NCI-H1436 treated with DMSO at 0.1 percent for 48 hours (cell line): ENCODE measurements around the gene CAMTA1.

ENCODE experiments used
- DNase-seq: peaks from one replicate; lab custom pipeline; 2025; lab: John Stamatoyannopoulos, UW

CAMTA1 gene

DNA sequence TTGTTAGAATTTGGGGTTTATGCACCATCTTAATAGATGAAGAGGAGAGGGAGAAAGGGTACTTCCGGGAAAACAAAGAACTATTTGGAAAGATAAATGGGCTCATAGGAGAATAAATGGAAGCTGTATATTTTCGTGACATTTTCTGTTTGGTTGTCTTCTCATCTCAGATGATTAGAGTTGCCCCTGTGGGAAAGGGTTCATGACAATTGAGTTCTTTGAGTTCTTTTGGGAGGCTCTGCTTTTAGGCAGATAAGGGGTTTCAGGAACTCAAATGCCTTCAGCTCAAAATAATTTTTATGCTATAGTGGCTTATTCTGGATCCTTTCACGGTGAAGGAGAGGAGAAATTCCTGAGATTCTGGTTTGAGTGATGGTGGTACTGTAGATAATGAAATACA is 63.6 kb downstream of the CAMTA1 start:
- DNase-seq: no peak

DNA sequence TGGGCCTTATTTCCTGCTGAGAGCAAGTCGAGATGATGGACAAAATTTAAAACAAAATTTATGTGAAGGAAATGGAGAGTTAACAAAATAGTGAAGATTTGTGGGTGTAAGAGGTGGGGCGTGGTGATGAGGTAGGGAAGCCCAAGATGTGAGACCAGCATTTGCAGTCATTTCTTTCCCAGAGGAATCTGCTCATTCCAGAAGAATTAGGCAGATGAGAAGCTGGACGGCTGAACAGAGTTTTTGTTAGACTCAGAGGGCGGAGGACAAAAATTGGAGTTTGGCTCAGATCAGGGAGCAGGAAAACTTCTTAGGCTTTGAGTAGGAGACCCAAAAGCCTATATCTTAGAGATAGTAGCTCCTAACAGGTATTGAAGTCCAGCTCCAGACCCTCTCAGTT is 65.3 kb downstream of the CAMTA1 start:
- DNase-seq: no peak

DNA sequence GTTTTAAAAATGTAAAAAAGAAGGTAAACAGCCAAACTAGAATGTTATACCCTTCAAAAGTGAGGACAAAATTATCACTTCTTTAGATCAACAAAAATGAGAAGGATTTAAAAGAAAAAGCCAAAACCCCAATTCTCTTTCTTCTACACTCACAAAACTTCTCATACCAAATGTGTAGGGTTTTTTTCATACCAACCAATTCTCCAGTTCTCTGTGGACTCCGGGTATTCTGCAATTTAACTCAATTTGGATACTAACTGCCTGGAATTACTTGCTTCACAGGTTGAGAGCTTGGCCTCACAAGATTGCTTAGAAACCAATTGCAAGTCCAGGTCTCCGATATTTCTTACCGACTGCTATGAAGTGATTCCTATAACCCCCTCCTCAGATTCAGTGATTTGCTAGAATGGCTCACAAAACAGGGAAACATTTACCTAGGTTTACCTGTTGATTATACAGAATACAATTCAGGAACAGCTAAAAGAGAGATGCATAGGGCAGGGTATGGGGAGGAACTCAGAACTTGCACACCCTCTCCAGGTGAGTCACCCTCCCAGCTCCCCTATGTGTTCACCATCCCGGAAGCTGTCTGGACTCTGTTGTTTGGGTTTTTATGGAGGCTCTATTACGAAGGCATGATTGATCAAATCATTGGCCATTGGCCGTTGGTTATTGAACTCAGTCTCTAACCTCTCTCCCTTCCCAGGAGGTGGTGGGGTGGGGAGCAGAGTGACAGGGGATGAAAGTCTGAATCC is 67.1 kb downstream of the CAMTA1 start:
- no peak for DNase-seq

DNA sequence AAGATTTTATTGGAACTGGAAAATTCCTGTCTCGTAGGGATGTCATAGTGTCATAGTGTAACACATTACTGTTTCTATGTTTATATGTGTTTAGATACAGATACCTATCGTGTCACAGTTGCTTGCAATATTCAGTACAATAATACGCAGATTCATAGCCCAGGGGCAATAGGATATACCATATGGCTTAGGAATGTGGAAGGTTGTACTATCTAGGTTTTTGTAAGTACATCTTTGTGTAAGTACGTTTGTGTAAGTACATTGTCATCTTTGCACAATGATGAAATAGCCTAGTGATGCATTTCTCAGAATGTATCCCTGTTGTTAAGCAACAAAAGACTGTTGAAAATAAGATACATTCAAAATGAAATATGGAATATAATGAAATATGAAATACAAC is 68.9 kb downstream of the CAMTA1 start:
- no peak for DNase-seq

DNA sequence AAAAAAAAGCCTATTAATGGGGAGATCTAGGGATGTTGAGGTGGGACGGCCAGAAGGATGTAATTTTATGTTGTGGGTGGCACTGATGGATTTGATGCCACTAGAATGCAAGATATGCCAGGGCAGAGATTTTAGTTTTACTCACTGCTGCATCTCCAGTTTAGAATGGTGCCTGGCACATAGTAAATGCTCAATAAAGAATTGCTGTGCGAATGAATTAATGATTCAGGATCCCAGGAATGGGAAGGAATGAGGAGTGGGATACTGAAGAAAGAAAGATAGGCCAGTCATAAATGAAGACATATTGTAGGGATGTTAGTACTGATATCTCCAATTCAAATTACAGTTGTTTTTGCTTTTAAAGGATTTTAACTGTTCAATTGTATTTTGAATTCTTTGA is 72.6 kb downstream of the CAMTA1 start:
- no peak for DNase-seq

DNA sequence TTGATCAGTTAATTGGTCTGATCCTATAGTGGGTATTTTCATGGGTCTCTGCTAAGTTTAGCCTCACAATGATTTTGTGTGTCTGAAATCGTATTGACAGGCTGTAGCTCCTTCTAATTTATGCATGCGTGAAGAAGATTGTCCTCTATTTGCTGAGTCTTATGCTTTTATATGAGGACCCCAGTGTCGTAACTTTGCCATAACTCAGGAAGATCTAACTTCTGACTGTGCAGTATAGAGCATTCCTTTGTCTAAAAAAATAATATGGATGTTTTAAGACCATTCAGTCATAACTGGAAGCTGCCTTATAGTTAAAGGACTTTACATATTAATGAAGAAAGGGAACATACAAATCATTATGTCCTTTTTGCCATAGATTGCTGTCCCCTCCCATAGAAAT is 73.3 kb downstream of the CAMTA1 start:
- DNase-seq: no peak

DNA sequence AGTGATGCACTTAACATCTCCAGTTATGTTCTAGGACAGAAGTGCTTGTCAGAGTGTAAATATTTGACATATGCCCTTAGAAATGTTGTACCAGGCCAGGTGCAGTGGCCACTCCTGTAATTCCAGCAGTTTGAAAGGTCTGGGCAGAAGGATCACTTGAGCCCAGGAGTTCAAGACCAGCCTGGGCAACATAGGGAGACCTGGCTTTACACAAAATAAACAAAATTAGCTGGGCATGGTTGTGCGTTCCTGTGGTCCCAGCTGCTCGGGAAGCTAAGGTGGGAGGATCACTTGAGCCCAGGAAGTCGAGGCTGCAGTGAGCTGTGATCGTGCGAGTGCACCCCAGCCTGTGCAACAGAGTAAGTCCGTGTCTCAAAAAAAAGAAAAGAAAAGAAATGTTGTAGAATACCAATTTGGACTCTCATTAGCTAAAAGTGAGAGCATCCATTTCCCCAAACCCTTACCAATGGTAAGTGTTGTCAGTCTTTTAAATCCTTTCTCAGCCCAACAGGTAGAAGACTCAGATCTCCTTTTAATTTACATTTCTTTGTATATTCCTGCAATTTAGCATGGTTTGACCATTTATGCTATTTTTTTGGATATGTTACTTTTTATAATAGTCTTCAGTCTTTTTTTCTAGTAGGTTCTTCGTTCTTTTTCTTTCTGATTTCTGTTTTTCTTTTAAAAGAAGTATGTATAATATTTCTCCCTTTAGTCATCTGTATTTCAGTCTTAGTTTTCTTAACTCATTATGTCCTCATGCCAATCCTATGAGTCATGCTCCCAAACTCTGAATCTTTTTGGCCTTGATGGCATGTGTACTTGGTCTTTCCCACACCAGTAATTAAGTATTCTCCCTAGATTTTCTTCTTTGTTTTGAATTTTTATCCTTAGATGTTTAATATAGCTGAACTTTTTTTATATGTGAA is 74.4 kb downstream of the CAMTA1 start:
- no peak for DNase-seq

DNA sequence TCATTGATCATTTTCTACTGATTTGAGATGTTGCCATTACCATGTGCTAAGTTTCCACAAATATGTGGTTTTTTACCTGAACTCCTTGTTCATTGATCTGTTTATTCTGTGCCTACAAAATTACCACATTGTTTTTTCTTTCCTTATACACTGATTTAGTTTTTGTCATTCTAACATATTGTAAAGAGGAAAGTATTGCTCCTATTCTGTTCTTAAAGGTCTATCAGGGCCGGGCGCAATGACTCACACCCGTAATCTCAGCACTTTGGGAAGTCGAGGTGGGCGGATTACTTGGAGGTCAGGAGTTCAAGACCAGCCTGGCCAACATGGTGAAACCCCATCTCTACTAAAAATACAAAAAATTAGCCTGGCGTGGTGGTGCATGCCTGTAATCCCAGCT is 75.1 kb downstream of the CAMTA1 start:
- no peak for DNase-seq

DNA sequence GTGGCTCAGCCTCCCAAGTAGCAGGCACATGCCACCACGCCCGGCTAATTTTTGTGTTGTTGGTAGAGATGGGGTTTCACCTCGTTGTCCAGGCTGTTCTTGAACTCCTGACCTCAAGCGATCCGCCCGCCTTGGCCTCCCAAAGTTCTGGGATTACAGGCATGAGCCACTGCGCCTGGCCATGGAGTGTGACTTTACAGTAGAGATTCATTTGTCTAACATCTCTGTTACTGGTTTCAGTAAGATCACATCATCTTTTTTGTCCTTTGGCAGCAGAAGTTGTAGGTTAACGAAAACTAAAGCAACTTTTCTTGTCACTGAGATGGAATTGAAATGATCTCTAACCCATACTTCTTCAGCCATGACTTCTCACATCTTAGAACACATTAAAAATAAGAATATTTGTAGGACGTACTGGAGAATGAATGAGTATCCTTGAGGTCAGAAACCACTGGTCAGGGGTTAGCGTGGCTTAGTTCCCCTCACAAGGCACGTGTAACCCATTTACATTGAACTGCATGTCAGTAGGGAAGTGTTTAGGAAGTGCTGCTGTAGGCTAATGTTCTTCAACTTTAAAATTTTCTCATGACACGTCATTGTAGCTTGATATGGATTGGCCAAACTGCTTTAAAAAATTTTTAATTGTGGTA is 75.9 kb downstream of the CAMTA1 start:
- DNase-seq: no peak

DNA sequence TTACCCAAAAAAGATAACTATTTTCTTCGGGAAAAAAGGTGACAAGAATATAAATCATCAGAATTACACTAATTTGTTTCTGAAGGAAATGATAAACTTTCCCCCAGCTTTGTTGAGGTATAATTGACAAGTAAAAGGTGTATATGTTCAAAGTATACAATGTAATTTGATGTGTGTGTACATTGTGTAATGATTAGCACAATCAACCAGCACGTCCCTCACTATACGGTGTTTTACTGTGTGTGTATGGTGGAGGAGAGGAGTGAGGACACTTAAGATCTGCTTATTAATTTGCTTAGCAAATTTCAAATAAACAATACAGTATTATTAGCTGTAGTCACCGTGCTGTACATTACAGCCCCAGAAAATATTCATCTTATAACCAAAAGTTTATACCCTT is 77.7 kb downstream of the CAMTA1 start:
- no peak for DNase-seq

DNA sequence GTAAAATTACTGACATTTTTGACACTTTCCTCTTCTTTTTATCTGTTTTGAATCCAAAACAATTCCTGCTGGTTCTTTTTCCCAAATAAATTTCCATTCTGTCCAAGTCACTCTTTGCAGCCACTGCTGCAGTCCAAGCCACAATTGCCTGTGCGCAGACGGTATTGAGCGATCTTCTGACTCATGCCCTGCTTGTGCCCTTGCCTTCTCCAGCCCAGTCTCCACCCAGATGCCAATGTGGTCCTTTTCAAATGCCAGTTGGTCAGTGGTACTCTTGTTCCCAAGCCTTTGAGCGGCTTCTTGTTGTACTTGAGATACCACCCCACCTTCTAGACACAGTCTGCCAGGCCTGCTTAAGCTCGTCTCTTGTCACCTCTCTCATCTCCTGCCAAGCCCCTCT is 78.9 kb downstream of the CAMTA1 start:
- no peak for DNase-seq

DNA sequence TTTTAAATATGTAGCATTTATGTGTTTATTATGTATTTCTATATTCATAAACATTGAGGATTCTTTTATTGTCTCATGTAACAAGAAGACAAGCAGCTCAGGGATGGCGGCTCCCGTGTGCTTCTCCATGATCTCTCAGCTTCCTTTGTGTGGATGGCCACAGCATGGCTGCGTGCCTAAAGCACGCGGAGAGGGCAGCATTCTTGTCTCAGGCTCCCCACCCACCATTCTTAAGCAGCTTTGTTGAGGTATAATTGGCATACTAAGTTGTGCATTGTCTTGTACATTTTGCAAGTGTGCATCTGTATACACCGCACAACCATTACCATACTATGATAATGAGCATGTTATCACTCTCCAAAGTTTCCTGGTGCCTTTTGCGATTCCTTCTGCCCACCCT is 81.6 kb downstream of the CAMTA1 start:
- no peak for DNase-seq

DNA sequence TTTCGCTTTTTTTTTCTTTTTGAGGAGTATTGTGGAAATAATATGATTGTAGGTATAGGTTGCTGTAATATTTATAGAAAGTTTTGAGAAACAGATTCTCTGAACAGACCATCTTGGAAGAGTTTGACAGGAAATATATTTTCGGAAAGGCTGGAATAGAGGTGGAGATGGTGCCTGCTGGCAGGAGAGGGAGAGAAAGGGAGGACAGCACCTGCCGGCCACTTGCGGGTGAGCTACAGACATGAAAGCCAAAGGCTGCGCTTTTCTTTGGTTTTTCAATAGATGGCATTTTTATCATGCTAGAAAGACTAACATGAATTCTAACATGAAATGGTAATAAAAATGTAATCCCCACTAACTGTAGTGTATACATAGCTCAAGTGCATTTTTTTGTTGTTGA is 82.1 kb downstream of the CAMTA1 start:
- DNase-seq: no peak

DNA sequence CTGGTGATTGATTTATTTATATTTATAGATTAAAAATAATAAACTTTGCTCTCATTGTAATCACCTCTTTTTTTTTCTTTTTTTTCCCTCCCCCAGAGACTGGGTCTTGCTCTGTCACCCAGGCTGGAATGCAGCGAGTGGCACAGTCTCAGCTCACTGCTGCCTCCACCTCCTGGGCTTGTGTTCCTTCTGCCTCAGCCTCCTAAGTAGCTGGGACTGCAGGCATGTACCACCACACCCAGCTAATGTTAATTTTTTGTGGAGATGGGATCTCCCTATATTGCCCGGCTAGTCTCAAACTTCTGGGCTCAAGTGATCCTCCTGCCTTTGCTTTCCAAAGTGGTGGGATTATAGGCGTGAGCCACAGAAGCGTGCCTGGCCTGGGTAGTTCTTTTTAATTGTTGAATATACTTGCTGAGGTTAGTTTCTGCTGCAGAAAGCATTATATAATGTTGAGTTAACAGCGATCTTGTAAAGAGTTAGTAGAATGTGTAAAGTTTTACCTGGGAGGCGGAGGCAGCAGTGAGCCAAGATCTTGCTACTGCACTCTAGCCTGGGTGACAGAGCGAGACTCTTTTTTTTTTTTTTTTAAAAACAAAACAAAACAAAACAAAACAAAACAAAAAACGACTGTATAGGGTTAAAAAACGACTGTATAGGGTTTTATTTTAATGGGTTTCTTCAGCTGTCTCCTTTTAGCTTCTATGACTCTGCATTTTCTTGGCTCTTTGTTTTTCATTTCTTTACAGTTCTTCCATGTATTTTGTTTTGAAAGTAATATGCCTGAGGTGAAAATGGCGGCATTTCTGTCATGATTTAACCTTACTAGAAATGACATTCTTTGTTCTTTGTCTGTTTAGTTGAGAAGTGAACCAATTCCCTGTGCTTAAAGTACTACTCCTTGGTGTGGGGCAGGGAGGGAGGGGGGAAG is 82.7 kb downstream of the CAMTA1 start:
- no peak for DNase-seq

DNA sequence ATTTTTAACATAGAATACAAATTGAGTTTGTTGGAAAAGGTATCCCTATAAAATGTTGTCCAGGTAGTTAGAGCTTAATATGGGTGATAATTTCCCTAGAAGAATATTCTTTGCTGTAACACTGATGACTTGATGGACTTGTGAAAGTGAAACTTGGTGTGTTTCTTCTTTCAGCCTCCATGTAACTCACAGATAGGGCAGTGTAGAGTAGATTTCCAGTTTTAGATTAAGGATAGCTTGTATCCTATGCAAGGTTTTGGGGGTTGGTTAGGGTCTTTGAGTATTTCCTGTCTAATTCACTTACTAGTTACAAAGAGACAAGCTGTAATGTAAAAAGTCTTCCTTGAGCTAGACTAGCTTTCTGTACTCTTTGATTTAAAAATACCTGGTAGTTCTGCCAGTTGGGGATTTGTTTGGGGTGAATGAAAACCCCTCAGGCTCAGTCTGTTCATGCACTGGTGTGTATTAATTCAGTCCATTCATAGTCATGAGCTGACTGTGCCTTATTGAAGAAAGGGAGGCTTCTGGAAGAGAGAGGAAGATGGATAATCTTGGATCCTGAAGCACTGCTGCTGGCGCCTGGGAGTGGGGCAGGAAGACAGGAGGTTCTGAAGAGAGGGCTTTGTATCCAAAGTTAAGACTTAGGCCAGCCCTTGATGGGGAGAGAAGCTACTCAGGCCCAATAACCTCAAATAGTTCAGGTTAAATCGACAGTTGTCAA is 83.6 kb downstream of the CAMTA1 start:
- DNase-seq: no peak

DNA sequence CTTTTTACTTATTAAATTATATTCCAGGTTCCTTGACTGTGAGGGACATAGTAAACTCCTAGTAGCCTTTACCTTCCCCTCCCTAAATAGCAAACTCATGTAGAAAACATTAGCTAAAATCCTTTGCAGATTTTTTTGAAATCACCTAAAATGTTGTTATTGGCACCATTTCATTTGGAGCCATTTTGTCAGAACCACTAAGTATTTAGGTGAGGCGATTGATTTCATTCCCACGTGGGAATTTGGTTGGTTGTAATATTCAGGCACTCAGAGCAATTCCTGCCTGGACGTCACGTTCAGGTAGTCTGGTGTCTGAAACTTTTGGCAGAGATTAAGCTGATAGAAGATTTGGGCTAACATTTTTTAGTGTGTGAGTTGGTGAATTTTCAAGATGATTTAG is 84.3 kb downstream of the CAMTA1 start:
- no peak for DNase-seq

DNA sequence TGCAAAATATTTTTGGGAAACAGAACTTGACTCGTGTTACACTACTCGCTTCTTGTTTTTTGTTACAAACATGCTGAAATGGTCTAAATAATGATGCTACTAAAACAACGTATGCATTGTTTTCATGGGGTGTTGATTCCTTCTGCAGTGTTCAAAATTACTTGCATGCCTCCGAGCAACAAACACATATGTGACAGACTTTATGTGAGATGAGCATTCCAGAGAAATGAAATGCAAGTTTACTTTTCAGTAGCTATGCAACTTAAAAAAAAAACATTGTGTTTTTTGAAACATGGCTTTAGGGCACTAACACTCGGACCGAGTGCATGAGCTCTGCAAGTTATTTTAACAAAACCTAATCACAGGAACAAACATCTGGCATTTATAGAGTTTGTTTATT is 84.8 kb downstream of the CAMTA1 start:
- DNase-seq: no peak

DNA sequence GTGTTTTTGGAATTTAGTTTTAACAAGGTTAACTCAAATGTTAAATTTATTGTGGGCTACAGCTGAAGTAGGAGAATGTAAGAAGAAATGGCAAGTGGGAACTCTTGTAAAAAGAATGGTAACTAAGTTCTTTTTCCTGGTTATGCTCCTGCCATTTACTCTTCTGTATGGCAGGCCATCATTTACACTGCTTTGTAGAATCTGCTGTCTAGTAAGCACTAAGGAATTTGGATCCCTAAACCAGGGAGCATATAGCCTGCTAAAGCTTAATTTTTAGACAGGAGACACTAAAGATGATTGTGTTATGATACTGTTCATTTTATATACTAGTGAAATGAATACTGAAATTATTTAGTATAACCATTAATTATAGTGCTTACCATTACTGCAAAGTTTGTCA is 85.3 kb downstream of the CAMTA1 start:
- DNase-seq: no peak

DNA sequence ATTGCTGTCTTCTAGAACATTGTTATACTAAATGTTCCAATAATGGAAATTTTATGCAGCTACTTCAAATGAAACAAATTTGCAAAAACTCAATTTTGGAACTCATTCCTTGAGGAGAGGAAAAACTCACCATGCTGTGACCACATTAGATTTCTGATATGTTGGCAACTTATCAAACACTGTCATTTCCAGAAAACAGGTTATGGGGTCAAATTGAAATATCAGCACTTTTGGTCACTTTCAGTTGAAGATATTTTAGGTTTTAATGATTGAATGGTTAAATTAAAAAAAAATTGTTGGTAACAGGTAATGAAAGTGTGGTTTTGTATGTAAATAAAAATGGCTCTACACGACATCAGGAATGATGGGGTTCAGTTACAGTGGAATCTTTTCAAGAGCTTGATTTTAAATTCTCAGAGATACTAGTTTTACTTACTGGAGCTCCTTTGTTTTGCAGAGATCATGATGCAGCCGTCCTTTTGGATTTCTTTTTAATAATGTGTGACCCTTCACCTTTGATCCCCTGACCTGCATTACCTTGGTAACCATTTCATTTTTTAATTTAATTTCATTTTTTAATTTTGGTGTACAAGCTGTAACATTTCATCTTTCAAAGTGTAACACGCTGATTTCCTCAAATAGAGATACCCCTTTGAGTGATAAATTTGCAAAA is 86.2 kb downstream of the CAMTA1 start:
- no peak for DNase-seq

DNA sequence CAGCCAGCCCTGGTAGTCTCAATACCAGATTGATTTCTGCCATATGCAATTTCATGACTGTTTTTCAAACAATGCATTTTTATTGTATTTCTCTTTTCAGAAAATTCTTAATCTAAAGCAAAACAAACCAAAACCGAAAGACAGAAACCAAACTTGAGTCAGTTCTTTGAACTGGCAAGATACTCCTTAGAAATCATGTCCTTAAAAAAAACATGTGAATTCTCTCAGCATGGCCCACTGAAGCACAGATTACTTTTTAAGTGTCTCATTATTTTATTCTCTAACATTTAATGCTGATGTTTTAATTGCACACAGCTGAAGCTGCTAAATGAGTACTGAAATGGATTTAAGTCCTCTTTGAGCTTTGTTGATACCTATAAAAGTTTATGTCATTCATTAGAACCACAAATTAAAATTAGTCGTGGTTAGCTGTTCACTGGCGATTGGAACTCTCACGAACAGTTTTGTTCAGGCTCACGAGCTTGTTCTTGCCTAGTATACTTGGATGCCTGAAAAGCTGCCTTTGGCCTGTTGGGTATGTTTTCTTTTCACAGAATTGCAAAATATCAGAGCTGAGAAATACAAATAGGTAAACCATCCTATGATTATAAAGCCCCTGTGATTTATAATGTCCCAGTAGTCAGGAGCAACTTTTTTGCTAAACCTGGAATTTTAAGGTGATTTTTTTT is 87.5 kb downstream of the CAMTA1 start:
- no peak for DNase-seq
